Medulla oblongata (tissue), 1 donor: Measurements from ENCODE around the gene PREP.

Experiments
- DNase-seq: peaks from one replicate; pipeline ENCODE4 v3.0.0-alpha.2; 2015; ENCODE audit errors: extremely low spot score

Gene PREP

DNA sequence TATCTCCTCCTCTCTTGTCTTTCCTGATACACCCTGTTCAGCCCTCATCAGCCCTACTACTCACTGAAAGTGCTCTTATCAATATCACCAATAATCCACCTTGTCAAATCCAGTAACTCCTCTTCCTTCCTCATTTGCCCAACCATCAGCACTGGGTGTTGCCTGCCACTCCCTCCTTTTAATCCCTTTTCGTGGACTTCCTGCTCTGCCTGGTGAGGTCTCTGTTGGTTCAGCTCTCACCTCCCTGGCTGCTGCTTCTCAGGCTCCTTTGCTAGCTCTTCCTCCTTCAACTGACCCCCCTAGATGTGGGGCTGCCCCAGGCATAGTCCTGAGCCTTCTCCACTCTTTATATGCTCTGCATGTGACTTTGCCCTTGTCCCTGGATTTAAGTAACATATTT lies 92.5 kb downstream of the PREP start:
- no peak for DNase-seq

DNA sequence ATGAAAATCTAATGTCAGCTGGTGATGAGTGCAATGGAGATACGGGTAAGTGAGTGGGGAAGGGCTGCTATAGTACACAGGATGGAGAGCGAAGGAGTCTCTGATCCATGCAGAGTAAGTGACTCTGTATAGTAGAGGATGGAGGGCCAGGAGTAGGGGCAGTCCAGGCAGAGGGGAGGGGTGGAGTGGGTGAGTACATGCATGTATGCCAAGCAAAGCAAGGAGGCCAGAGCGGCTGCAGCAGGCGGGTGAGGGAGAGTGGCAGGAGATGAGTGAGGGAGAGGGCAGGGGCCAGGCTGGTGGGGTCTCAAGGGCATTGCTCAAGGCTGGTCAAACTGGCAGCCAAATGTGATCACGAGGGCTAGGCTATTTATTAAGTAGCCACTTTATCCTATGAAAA lies 94.0 kb downstream of the PREP start:
- no peak for DNase-seq

DNA sequence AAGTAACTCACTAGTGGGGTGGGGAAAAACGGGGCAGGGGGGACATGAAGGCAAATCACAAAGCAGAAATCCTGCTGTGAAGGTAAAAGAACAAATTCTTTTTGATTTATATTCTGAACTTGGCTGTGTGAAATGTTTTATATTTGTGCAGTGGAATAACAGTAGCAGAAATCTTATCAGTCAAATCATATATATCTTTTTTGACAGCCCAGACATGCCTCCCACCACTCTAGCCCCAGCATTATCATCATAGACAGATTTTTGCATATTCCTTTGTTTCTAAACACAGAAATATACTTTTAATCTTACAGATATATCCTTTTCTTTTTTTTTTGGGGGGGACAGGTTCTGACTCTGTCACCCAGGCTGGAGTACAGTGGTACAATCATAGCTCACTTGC lies 97.4 kb downstream of the PREP start:
- DNase-seq = no peak

DNA sequence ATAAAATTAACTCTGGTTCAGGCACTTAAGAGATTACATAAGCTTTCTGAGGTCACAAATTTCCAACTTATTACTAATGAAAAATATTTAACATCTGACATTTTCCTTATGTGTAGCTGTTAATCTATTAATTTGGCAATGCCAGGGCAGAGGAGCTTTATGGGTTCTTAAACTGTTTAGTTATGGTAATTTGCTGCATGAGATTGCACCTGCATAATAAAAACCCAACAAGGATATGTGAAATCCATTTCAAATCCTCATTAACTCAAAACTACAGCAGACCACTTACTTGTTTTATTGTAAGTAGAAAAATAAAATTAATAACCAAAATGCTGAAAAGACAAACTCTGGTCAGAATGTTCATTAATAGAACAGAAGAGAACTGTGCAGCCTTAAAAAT lies 98.1 kb downstream of the PREP start:
- no peak for DNase-seq

DNA sequence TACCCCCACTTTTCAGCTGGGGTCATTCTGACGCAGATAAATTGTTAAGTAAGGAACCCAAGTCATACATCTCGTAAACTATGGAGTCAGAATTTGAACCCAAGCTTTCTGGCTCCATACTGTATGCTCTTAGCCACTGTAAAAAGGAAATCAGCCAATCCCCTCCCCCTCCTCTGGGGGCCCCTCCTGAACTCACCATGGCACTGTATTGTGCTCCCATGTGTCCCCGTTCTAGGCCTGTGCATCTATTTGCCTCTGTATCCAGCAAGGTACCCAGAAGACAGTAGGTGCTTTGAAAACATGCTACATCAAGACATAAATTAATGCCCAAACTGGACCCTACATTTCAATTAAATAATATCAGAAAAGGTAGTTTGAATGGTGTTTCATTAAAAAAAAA lies 98.5 kb downstream of the PREP start:
- DNase-seq = no peak

DNA sequence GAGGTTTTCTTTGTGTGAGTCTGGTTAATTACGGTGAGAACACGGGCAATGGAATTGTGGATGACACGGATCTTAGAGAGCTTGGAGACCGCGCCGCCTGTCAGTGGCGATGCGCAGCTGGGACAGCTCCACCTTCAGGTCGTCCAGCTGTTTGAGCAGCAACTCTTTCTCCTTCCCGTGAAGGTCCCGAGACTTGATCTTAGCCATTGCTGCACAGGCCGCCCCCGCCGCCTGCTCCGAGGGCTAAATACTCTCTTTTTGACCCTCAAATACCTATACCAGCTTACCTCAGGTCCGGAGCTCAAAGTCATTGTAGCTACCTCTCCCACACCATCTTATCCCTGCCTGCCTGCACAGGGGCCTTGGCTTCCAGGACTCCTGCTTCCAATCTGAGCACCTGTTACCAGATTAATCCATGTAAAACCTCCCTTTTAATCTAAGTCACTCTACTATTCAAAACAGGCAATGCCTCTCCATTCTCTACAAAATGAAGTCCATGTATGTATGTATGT lies 100.2 kb downstream of the PREP start:
- DNase-seq = no peak

DNA sequence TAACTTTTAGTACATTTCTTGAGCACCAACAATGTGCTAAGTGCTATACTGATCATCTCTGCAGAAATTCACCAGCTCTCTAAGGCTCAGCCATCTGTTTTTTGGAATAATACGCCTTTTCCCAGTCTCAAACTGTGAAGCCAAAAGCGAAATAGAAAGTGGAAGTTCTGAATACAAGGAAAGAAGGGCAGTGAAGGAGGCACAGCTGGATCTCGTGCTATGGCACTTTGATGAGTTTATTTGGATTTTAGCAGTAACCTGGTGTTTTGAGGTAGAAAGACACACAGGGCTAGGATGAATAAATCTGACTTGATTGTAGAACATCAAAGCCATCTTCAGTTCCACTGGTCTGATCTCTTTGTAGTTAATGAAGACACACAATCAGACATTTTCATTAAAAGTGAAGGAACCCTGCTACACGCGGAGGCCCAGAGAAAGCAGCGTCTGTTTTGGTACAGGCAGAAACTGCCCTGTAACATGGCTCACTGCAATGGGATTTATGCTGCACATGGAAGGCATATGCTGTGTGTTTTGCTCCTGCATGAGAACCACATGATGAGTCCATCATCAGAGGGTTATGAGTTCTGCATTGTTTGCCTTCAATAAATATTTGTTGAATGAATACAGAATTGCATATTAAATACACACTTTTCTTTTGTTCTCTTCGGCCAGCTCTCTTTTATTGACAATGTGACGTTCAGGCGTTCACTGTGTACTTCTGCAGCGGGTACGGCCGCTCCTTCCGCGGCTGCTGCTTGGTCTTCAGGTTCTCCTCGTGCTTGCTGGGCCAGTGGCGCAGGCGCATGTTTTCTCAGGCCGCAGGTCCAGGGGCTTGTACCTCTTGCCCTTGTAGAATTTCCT lies 100.9 kb downstream of the PREP start:
- no peak for DNase-seq

DNA sequence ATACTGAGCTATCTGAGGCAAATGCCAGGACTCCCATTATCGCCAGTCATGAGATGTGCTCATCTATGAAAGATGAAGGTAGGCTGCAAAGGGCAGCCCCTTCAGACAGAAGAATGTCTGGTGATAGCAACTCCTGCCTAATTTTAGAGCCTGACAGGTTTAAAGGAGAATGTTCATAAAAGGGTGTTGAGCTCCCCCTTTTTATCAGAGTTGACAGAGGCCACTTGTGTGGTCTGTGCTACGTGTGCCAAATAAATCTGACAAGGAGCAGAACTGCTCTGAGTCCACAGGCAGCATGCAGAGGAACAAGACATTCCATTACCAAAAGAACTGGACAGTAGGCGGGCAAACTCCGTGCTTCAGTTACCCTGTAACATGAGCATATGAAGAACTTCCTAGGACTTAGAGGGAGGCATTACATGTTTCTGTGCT lies 101.8 kb downstream of the PREP start:
- no peak for DNase-seq

DNA sequence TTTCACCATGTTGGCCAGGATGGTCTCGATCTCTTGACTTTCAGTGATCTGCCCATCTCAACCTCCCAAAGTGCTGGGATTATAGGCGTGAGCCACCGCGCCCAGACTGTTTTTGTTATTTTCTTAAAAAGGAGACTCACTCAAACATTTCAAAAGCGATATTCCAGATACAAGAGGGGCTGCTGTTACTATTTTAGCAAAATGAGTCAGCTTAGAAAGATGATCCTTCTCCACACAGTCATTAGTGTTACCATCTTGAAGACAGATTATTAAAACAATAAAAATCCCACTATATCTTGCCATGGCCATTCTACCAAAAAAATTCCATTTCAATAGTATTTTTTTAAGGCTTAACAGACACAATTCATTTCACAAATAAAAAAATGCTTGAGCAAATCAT lies 102.8 kb downstream of the PREP start:
- no peak for DNase-seq

DNA sequence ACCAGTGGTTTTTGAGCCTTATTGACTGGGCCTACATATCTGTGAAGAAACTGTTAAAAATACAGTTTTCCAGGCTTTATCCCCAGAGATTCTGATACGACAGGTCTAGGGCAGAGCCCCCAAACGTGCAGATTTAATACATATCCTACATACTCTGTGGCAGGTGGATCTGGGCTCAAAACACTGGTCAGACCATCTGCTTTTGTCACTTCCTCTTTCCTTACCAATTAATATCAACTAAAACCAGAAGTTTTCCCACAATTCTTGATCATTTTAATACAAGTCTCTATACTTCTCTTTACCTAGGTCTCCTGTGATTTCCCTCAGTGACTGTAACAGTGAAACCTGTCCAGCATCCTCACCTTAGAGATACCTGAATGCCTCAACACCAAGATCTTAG lies 108.8 kb downstream of the PREP start:
- no peak for DNase-seq

DNA sequence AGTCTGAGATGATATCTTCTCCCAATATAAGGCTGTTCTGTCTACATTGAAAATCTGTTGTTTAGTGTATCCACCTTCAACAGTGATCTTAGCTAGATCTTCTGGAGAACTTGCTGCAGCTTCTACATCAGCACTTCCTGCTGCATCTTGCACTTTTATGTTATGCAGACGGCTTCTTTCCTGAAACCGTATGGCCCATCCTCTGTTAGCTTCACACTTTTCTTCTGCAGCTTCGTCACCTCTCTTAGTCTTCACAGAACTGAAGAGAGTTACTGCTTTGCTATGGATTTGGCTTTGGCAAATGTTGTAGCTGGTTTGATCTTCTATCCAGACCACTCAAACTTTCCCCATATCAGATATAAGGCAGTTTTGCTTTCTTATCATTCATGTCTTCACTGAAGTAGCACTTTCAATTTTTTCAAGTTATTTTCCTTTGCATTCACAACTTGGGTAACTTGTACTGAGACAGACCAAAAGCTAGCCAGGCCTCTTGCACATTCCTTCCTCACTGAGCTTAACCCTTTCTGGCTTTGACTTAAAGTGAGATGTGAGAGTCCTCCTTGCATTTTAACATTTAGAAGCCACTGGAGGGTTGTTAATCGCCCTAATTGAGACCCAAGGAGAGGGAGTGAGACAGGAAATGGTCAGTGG lies 110.1 kb downstream of the PREP start:
- DNase-seq = no peak

DNA sequence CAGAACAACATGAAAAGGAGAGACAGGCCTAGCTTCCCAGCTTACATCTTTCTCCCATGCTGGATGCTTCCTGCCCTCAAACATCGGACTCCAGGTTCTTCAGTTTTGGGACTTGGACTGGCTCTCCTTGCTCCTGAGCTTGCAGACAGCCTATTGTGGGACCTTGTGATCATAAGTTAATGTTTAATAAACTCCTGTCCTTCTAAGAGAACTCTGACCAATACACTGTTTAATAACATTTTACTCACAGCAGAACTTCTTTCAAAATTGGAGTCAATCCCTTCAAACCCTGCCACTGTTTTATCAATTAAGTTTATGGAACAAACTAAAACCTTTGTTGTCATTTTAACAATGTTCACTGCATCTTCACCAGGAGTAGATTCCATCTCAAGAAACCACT lies 111.4 kb downstream of the PREP start:
- no peak for DNase-seq

DNA sequence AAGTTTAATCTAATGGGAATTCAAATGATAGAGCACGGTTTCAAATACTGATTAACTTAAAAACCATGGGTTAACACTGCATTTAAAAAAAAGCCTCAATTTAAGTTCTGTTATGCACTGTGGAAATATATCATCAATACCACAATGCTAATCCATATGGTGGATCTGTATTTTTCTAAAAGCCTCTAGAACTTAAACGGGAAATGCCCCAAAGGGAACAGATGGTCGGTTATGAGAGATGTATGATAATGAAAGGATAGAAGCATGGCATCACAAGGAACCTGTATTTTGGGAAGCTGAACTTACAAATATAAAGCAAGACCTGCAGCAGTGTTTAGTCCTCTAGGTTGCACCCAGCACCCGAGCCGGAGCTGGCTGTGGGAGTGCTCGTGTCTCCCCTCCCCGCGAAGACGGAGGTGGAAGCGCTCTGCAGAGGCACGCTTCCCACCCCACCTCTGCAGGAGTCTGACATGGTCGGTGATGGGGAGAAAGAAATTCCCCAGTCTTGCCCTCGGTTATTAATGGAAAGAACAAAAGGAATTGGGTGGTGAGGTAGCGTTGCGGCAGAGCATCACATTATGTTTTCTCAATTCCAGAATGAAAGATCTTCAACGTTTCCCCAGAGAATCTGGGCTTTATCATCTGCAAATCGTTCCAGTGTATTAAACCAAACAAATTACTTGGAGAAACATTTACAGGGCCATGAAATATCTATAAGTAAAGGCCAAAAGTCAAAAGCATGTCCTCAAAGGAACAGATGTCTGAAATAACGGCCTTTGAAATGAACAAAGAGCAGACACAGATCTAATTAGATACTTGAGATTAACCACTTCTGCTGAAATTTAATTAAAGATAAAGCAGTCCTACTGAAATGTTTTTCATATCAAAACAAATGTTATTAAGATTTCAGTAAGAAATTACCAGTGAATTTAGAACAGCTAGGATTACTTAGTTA lies 120.0 kb downstream of the PREP start:
- DNase-seq = no peak

DNA sequence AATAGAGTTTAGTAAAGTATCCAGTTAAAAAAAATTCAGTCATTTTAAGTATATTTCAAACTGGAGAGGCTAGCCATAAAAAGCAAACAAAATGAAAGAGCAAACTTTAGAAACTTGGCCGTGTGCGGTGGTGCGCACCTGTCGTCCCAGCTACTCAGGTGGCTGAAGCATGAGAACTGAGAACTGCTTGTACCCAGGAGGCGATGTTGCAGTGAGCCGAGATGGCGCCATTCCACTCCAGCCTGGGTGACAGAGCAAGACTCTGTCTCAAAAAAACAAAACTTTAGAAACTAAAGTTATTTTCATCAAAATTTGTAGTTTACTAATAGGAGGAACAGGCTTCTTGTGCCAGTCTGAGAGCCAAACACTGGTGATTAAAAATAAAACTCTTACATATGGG lies 122.8 kb downstream of the PREP start:
- no peak for DNase-seq

DNA sequence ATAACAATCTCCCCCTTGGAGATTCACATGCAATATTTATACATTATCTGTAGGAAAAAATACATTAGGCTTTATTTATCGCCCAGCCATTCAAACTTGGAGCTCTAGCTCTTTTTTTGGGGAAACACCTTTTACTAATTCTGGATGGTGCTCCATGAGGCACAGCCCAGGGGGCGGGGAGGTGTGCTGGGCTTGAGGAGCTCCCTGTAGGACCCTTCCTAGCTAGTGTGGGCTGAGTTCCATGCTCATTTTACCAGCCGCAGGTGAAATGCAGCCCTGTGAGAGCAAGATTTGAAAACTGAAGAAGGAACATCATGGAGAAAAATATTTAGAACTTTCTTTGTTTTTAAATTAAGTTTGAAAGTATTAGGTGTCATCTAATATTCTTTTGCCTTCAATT lies 123.4 kb downstream of the PREP start:
- no peak for DNase-seq

DNA sequence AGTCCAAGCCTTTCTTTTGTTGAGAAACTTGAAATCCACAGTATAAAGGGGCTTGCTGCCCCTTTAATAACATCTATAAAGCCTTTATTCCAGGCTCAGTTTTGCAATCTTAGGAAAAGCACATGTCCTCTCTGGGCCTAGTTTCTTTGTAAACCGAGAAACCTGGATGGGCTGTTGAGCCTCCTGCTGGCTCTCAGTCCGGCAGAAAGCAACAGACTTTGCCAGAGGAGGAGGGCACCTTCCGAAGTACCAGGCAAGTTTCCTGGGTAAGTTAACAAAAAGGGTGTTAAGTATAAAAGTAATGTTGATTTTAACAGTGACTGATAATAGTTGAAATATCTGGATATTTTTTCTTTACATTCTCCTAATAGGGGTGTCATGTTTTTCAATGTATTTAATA lies 124.1 kb downstream of the PREP start:
- peak; percentile 26 for DNase-seq

DNA sequence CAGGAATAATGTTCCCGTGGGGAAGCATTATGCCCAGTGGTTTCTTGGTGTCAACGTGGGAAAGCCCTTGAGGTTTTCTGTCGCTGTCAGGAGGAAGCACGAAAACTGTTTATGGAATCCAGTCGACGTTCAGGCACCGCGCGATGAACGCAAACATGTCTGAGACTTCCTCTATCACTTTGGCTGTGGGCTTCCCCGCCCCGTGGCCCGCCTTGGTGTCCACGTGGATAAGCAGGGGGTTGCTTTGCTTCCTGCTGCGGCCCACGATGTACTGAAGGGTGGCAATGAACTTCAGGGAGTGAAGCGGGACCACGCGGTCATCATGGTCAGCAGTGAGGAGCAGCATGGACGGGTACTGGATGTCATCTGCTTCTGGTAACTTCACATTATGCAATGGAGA lies 124.8 kb downstream of the PREP start:
- DNase-seq = no peak

DNA sequence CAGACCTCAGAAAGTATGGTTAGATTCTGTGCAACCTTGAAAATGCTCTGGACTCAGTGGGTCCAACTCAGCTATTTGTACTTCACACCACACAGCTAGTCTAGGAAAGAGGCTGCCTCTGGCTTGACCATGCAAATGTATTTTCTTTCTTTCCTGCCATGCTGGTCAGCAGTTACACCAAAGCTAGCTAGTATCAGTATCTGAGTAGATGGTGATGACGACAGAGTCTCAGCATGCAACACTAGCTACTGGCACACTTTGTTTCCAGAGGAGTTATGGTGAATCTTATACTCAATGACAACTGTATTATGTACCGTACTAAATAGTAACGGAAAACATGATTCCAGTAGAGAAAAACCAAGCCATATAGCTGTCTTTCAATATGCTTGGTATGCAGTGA lies 126.5 kb downstream of the PREP start:
- no peak for DNase-seq

DNA sequence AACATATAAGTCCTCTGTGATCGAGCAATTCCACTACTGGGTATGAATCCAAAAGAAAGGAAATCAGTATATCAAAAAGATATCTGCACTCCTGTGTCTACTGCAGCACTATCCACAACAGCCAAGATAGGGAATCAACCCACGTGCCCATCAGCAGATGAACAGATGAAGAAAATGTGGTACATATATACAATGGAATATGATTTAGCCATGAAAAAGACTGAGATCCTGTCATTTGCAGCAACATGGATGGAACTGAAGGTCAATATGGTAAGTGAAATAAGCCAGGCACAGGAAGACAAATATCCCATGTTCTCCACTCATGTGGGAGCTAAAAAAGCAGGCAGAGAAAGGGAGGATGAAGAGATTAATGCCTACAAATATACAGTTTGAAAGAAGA lies 127.3 kb downstream of the PREP start:
- no peak for DNase-seq

DNA sequence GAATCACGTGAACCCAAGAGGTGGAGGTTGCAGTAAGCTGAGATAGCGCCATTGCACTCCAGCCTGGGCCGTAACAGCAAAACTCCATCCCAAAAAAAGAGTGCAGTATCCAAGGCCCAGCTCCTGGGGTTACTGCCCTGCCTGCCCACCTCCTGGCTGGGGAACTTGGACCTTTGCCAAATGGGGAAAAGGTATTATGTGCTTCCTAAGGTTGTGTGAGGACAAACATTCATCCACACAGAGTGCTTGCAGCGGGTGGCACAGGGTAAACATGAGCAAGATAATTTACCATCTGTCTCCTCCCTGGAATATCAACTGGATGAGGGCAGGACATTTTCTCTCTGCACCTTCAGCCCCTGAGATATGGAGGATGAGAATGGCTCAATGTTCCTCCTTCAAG lies 128.2 kb downstream of the PREP start:
- DNase-seq = no peak

DNA sequence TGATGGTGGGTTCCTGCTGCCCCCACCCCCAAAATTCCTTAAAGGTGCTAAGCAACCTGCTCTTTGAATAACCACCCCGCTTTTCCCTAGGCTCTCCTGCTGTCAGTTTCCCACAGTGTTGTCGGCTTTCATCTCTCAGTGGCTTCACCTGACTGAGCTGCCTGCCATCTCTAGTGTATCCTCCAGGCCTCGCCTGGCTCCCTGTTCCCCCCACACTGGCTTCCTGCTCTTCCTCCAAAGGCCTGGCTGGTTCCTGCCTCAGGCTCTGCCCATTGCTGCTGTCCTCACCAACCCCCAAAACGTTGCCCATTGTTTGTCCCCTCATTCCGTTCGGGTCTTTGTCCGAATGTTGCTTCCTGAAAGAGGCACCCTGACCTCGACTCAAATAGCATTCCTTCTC lies 129.3 kb downstream of the PREP start:
- no peak for DNase-seq

DNA sequence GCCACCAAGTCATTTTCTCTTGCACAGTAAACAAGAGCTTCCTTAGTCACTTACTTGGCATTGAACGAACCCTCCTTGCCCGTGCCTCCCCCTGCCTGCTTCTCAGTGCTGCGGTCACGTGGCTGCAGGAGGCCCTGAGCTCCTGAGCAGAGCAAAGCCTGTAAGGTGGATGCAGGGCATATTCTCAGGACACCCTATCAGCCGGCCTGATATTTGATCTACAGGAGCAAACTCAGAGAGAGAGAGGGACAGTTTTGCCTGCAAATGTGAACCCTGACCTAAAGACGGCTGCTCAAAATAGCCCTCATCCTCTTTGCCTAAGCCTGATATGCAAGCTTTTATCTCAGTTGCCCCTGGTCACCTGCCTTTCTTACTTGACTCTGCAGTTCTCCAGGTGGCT lies 130.1 kb downstream of the PREP start:
- DNase-seq = no peak
